Measurements from ENCODE around the gene PLCB3.

DNA sequence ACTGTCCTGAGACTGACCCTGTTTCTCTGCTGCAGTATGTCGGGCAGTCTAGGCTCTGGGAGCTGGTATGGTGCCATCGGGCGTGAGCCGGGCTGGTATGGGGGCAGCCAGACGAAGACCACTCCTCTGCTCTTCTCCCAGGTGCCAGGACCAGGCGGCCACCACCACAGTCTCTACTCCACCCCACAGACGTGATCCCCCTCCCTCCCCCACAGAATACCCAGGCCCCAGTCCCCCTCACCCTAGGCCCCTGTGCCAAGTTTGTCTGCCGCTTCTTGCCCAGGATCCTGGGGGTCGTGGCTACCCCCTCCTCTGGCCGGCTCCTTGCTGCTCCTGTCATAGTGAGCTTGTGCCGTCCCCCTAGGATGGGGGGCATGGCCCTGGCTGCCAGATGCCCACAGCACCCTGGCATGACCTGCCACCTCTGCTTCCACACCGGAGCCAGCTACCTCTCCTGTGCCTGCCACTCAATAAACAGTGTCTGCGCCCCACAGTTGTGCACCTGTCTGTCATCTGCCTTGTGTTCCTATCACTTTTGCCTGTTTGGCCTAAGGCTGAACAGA is 37.8 kb downstream of the PLCB3 start:
- TF ChIP-seq, protein P1, sequence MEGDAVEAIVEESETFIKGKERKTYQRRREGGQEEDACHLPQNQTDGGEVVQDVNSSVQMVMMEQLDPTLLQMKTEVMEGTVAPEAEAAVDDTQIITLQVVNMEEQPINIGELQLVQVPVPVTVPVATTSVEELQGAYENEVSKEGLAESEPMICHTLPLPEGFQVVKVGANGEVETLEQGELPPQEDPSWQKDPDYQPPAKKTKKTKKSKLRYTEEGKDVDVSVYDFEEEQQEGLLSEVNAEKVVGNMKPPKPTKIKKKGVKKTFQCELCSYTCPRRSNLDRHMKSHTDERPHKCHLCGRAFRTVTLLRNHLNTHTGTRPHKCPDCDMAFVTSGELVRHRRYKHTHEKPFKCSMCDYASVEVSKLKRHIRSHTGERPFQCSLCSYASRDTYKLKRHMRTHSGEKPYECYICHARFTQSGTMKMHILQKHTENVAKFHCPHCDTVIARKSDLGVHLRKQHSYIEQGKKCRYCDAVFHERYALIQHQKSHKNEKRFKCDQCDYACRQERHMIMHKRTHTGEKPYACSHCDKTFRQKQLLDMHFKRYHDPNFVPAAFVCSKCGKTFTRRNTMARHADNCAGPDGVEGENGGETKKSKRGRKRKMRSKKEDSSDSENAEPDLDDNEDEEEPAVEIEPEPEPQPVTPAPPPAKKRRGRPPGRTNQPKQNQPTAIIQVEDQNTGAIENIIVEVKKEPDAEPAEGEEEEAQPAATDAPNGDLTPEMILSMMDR (conservative IDR thresholded peaks at IDR 0.05; ENCODE audit: low read depth in 2 of 2), result no peak
- TF ChIP-seq CREB1 (CRISPR knock-in tag; IDR thresholded peaks at IDR 0.05; ENCODE audit: low read depth) (no peak), REST (IDR thresholded peaks at IDR 0.05; ENCODE audit: unreplicated experiment) (no peak), JUNB (IDR thresholded peaks at IDR 0.05; ENCODE audit: unreplicated experiment) (no peak), POLR2AphosphoS5 (IDR thresholded peaks at IDR 0.05; ENCODE audit: low read depth) (no peak), STAT1 (IDR thresholded peaks at IDR 0.05; ENCODE audit: unreplicated experiment) (no peak), EZH2 (IDR thresholded peaks at IDR 0.05; ENCODE audit: low read depth, unreplicated experiment) (no peak)
